A549 (cell line): ENCODE results near the gene ARHGAP23. TPM values are rescaled to one million over a fixed set of nuclear protein-coding genes. Genes with fewer than 3 reads are reported as not detected.

Experiments
- ATAC-seq, 2 experiments: fragments of 200-7000 bp in 1 of 2; fragments of >200 bp in 1 of 2; cut with Nextera tagmentation in 1 of 2; cut with Tn5 transposase in 1 of 2; 3 replicates each; pipeline versions ENCODE4 v1.8.0 to v1.9.1; 2018 to 2020; ENCODE audit warnings: mild to moderate bottlenecking in 1 of 2, moderate library complexity in 1 of 2
- CTCF ChIA-PET: fragments of 300-600 bp; sonication (Branson Sonifier 250); formaldehyde crosslinking; extraction: SDS; loops from one replicate; lab custom pipeline; 2021; ENCODE audit warnings: antibody characterized with exemption, inconsistent platforms; lab: Yijun Ruan, JAX
- POLR2A ChIA-PET: fragments of 350-600 bp; formaldehyde crosslinking; extraction: SDS; loops from one replicate; lab custom pipeline; 2021; ENCODE audit warnings: antibody characterized with exemption, inconsistent platforms; lab: Yijun Ruan, JAX
- DNase-seq, 2 experiments: peaks; one replicate each; pipeline versions ENCODE4 v3.0.0 to v3.0.0-alpha.2; 2011 to 2016; ENCODE audit warnings: low read depth in 1 of 2, low spot score in 1 of 2
- FAIRE-seq: peaks from 2 replicates; lab custom pipeline; 2011; peaks lifted over from hg19 to GRCh38; lab: Jason Lieb, UNC
- H3K27ac ChIP-seq, 2 experiments: fragments of >200 bp; sonication (Bioruptor Twin); formaldehyde crosslinking; 3 replicates each; pipeline ENCODE4 v1.5.1; 2016 to 2017
- H3K4me1 ChIP-seq: fragments of >200 bp; sonication (Bioruptor Twin); formaldehyde crosslinking; 3 replicates; pipeline ENCODE4 v1.6.1; 2016
- H3K4me2 ChIP-seq: fragments of >200 bp; sonication (Bioruptor Twin); formaldehyde crosslinking; 3 replicates; pipeline ENCODE4 v1.6.1; 2016
- H3K4me3 ChIP-seq: fragments of >200 bp; sonication (Bioruptor Twin); formaldehyde crosslinking; 3 replicates; pipeline ENCODE4 v1.5.1; 2016
- H3K9me3 ChIP-seq: fragments of >200 bp; sonication (Bioruptor Twin); formaldehyde crosslinking; 3 replicates; pipeline ENCODE4 v1.6.1; 2016
- BHLHE40 ChIP-seq: IDR thresholded peaks from 2 replicates; pipeline ENCODE4 v1.6.1; 2012; ENCODE audit warnings: low read depth, low read length, inconsistent platforms
- CEBPB ChIP-seq, 2 experiments: fragments of >200 bp in 1 of 2; sonication (Bioruptor Twin) in 1 of 2; formaldehyde crosslinking in 1 of 2; IDR thresholded peaks; 2 replicates each; pipeline ENCODE4 v1.6.1; 2012 to 2016
- CHD2 ChIP-seq: fragments of 150-350 bp; IDR thresholded peaks from 2 replicates; pipeline ENCODE4 v1.6.1; 2014; ENCODE audit warnings: low read length; ENCODE audit not compliant: partially characterized antibody
- EP300 ChIP-seq, 2 experiments: fragments of >200 bp; sonication (Bioruptor Twin); formaldehyde crosslinking; IDR thresholded peaks; 2 replicates in 1 of 2; 3 replicates in 1 of 2; pipeline ENCODE4 v1.6.1; 2016 to 2017
- ESRRA ChIP-seq: fragments of 150-350 bp; IDR thresholded peaks from 2 replicates; pipeline ENCODE4 v1.6.1; 2014; ENCODE audit warnings: mild to moderate bottlenecking, low read length, borderline replicate concordance
- FOXS1 ChIP-seq: fragments of 250-450 bp; sonication (Bioruptor Pico); IDR thresholded peaks from 2 replicates; pipeline ENCODE4 v1.5.0; 2020; ENCODE audit warnings: mild to moderate bottlenecking, moderate library complexity
- HDAC2 ChIP-seq: fragments of 200-600 bp; sonication (generic); IDR thresholded peaks from 2 replicates; pipeline ENCODE4 v1.6.1; 2016
- HOXB13 ChIP-seq: fragments of 250-450 bp; sonication (Bioruptor Pico); IDR thresholded peaks from 2 replicates; pipeline ENCODE4 v1.5.0; 2020; ENCODE audit warnings: low read depth, mild to moderate bottlenecking, moderate library complexity
- HOXB5 ChIP-seq: fragments of 250-450 bp; sonication (Bioruptor Pico); IDR thresholded peaks from 2 replicates; pipeline ENCODE4 v1.5.0; 2020; ENCODE audit warnings: mild to moderate bottlenecking, moderate library complexity
- JUNB ChIP-seq: fragments of >200 bp; sonication (Bioruptor Twin); formaldehyde crosslinking; IDR thresholded peaks from 2 replicates; pipeline ENCODE4 v1.6.1; 2016
- KDM5A ChIP-seq: fragments of 200-600 bp; sonication (generic); IDR thresholded peaks from 2 replicates; pipeline ENCODE4 v1.6.1; 2016; ENCODE audit warnings: antibody characterized with exemption, mild to moderate bottlenecking
- MAFK ChIP-seq: fragments of 450-650 bp; IDR thresholded peaks from 2 replicates; pipeline ENCODE4 v1.6.1; 2014; ENCODE audit not compliant: partially characterized antibody
- NPAS2 ChIP-seq: fragments of 250-450 bp; sonication (Bioruptor Pico); IDR thresholded peaks from 2 replicates; pipeline ENCODE4 v1.8.0; 2022; ENCODE audit warnings: mild to moderate bottlenecking, moderate library complexity, borderline replicate concordance
- PHF8 ChIP-seq: fragments of 200-600 bp; sonication (generic); IDR thresholded peaks from 2 replicates; pipeline ENCODE4 v1.6.1; 2016; ENCODE audit warnings: low read depth, mild to moderate bottlenecking, antibody characterized with exemption, moderate library complexity, borderline replicate concordance
- POLR2A ChIP-seq: IDR thresholded peaks from 2 replicates; pipeline ENCODE4 v1.6.1; 2012; ENCODE audit warnings: mild to moderate bottlenecking, low read length
- RAD21 ChIP-seq, 2 experiments: fragments of >200 bp in 1 of 2; sonication (Bioruptor Twin) in 1 of 2; formaldehyde crosslinking in 1 of 2; IDR thresholded peaks in 1 of 2; conservative IDR thresholded peaks in 1 of 2; 2 replicates in 1 of 2; 3 replicates in 1 of 2; pipeline ENCODE4 v1.6.1; 2012 to 2018; ENCODE audit warnings: inconsistent platforms in 1 of 2
- RFX5 ChIP-seq: fragments of 450-650 bp; IDR thresholded peaks from 2 replicates; pipeline ENCODE4 v1.7.1; 2014; ENCODE audit warnings: antibody characterized with exemption, mild to moderate bottlenecking, moderate library complexity
- SMC3 ChIP-seq: fragments of >200 bp; sonication (Bioruptor Twin); formaldehyde crosslinking; IDR thresholded peaks from 3 replicates; pipeline ENCODE4 v1.6.1; 2018; ENCODE audit warnings: inconsistent platforms
- ZNF302 ChIP-seq: fragments of 250-450 bp; sonication (Bioruptor Pico); IDR thresholded peaks from 2 replicates; pipeline ENCODE4 v1.9.0; 2021; ENCODE audit warnings: inconsistent platforms, mild to moderate bottlenecking, moderate library complexity
- WGBS: methylation state at CpG from one replicate; pipeline ENCODE4 v1.1.6; 2017; ENCODE audit errors: missing lambda C conversion rate; 5-methylcytosine and 5-hydroxymethylcytosine counted together
- polyA plus RNA-seq, 4 experiments: library from polyadenylated mRNA; depleted of rRNA in 3 of 4; stranded (reverse); fragments of >200 nt; fragmentation: RNase III in 1 of 4; extraction: RNeasy Plus Mini Kit Qiagen cat#74134 plus additional on column Dnase treatment in 1 of 4; gene quantifications; 2 replicates in 3 of 4; 3 replicates in 1 of 4; pipeline ENCODE4 v1.2.3, GENCODE V29; 2011 to 2017
- TF ChIP-seq, protein P1 (sequence below): IDR thresholded peaks from 2 replicates; pipeline ENCODE4 v1.6.1; 2012
- TF ChIP-seq, protein P2 (sequence below): fragments of >200 bp; sonication (Bioruptor Twin); formaldehyde crosslinking; IDR thresholded peaks from 2 replicates; pipeline ENCODE4 v1.6.1; 2016
- TF ChIP-seq, protein P3 (sequence below): IDR thresholded peaks from 2 replicates; pipeline ENCODE4 v1.6.1; 2012
- TF ChIP-seq, protein P4 (sequence below): fragments of 450-650 bp; IDR thresholded peaks from 2 replicates; pipeline ENCODE4 v1.6.1; 2014; ENCODE audit warnings: antibody characterized with exemption

The ARHGAP23 gene
- polyA plus RNA-seq, 2 of the 4 experiments (the other 2 are of a cell fraction) = 4.8 to 32.6 TPM

DNA sequence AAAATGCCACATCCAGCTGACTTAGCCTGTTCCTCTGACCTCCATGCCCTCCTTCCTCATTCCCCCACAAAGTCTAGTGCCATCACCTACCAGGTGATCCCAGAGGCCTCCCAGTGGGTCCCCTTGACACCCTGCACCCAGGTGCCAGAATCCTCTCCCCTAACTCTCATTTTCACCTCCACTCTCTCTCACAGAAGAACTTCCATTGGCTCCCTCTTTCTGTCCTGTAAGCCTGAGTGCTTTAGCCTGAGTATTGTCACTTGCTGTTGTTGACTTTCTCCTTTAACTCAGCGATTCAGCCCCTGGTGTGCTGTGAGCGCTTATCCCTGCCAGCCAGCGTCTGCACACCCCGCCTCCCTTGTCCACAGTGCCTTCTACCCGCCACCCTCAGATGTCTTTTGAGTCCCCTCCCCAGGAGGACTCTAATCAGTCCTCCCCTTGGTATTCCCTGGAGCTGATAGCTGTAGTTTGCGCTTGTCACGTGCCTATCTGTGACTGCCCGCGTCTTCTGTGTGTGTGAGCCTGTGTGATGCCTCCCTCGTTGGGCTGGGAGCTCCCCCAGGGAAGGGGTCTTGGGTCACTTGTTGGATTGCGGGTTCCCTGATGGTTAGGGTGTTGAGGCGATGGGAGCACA, 31.9 kb downstream of the ARHGAP23 start:
- CTCF ChIA-PET = interaction anchor here (0.6 to 6.5 kb wide), 12 partner anchors 10 to 112 kb away, joined by 3 to 24 read pairs (median 4); no protein-coding TSS in a partner anchor
- ATAC-seq = no peak

DNA sequence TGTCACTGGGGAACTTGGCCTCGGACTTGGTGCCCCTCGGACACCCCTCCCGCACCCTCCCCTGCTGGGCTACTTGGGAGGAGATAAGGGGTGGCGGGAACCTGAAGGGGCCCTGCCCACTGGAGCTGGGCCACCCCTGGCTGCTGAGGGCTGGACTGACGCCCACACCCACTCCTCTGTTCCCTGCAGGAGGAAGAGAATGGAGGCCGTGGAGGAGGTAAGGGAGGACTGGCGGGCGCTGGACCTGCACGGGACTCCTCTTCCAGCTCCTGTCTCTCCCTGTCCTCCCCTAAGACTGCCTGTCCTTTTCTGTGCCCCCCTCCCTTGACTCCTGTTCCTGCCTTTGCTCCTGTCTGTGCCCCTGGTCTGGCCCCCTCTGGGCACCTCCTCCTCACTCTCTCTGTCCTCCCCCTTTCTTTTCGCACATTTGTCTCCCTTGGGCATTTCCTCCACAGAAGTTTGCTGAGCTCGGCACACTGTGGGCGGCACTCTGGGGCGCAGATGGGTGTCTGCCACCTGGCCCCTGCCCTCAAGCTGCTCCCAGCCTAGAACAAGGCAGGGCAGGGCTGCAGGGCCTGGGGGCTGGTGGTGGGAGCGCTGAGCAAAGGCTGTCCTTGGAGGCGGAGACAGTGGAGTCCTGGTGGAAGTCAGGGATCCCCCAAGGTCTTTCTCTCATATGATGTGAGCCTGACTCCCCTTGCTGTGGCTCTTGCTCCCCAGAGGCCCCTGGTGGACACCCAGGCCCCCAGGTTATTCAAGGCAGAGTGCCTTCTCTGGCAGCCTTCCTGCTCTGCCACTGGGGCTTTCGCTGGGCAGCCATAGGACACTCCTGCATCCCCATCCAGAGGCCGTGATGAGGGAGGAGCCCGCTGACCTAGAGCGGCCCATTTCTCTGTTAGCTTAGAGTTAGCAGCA, 32.7 kb downstream of the ARHGAP23 start:
- FAIRE-seq = no peak
- Histone ChIP-seq H3K27ac (no peak overlapping the region), H3K4me2 (no peak overlapping the region), H3K4me3 (no peak overlapping the region), H3K9me3 (no peaks in the 10 kb centered on the region), H3K4me1 (peaks cover 34% of the 10 kb centered on the region)
- CTCF ChIA-PET = interaction anchor here (0.6 to 6.5 kb wide), 12 partner anchors 9 to 113 kb away, joined by 3 to 24 read pairs (median 3); no protein-coding TSS in a partner anchor
- ATAC-seq = no peak
- DNase-seq = no peak
- WGBS = 91% methylated on average over 19 of the region's 19 CpGs
- TF ChIP-seq JUNB (no peak), BHLHE40 (no peak), EP300 (IDR thresholded peaks at IDR 0.05) (no peak), MAFK (peak; percentile 83), NPAS2 (no peak), HOXB13 (CRISPR knock-in tag) (no peak), RFX5 (no peak)
- TF ChIP-seq, protein P1, sequence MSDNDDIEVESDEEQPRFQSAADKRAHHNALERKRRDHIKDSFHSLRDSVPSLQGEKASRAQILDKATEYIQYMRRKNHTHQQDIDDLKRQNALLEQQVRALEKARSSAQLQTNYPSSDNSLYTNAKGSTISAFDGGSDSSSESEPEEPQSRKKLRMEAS = no peak
- POLR2A ChIA-PET = no interaction called here

More for the DNA sequence above, 31.9 kb downstream of the ARHGAP23 start:
- no peaks in the 10 kb centered on the region for H3K9me3 ChIP-seq
- no peak overlapping the region for H3K4me3 ChIP-seq
- FAIRE-seq = no peak
- H3K27ac ChIP-seq = no peak overlapping the region
- POLR2A ChIA-PET = no interaction called here
- no peak for DNase-seq
- no peak overlapping the region for H3K4me2 ChIP-seq
- TF ChIP-seq ZNF302 (CRISPR knock-in tag) = no peak
- TF ChIP-seq POLR2A = no peak
- no peak for TF ChIP-seq KDM5A
- no peak for TF ChIP-seq ESRRA
- no peak for TF ChIP-seq RFX5
- TF ChIP-seq NPAS2 = no peak
- TF ChIP-seq PHF8 = no peak
- no peak for TF ChIP-seq RAD21 (conservative IDR thresholded peaks at IDR 0.05 in 1 of 2, IDR thresholded peaks at IDR 0.05 in 1 of 2)
- no peak for TF ChIP-seq HOXB5 (CRISPR knock-in tag)
- TF ChIP-seq, protein P2, sequence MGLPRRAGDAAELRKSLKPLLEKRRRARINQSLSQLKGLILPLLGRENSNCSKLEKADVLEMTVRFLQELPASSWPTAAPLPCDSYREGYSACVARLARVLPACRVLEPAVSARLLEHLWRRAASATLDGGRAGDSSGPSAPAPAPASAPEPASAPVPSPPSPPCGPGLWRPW = no peak
- TF ChIP-seq FOXS1 = no peak
- TF ChIP-seq CHD2 = no peak
- TF ChIP-seq SMC3 = no peak
- TF ChIP-seq HDAC2 = no peak
- TF ChIP-seq, protein P3, sequence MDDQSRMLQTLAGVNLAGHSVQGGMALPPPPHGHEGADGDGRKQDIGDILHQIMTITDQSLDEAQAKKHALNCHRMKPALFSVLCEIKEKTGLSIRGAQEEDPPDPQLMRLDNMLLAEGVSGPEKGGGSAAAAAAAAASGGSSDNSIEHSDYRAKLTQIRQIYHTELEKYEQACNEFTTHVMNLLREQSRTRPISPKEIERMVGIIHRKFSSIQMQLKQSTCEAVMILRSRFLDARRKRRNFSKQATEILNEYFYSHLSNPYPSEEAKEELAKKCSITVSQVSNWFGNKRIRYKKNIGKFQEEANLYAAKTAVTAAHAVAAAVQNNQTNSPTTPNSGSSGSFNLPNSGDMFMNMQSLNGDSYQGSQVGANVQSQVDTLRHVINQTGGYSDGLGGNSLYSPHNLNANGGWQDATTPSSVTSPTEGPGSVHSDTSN = no peak
- TF ChIP-seq CEBPB (IDR thresholded peaks at IDR 0.05) = no peak
- TF ChIP-seq, protein P4, sequence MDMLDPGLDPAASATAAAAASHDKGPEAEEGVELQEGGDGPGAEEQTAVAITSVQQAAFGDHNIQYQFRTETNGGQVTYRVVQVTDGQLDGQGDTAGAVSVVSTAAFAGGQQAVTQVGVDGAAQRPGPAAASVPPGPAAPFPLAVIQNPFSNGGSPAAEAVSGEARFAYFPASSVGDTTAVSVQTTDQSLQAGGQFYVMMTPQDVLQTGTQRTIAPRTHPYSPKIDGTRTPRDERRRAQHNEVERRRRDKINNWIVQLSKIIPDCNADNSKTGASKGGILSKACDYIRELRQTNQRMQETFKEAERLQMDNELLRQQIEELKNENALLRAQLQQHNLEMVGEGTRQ = no peak
- peaks cover 34% of the 10 kb centered on the region for H3K4me1 ChIP-seq
- WGBS = 86% methylated on average over 12 of the region's 12 CpGs
